ENCODE measurements around the gene DNAH2. TPM values are rescaled to one million over a fixed set of nuclear protein-coding genes. Genes with fewer than 3 reads are reported as not detected.
A peak's percentile ranks its signal among the peaks of the same experiment; 100 is the strongest.

DNAH2 gene
- total RNA-seq, 1 donor from 2014 or later, result 0.04 TPM

GRCh38 chr17:7833795-7834541, 116.4 kb downstream of the DNAH2 start, which contains the start of gene KDM6B:
TSS of gene KDM6B (plus strand) at chr17:7834217. CDS start at chr17:7845555, 11,338 bp downstream.
- DNase-seq (ENCODE audit: low read depth), result peak; percentile 77
- Histone ChIP-seq H3K36me3 (ENCODE audit: control insufficient read depth, insufficient read depth, low read length) (no peaks in the 10 kb centered on the region), H3K4me3 (ENCODE audit: low read depth, low read length) (peak within 1 kb of the TSS; percentile 68), H3K27me3 (ENCODE audit: control insufficient read depth, insufficient read depth, low read length) (no peaks in the 10 kb centered on the region)
- TF ChIP-seq CTCF (IDR thresholded peaks at IDR 0.05; ENCODE audit: insufficient read depth, low read length, poor library complexity, severe bottlenecking), result no peak

GRCh38 chr17:7834542-7834956, 117.0 kb downstream of the DNAH2 start:
- no peak for DNase-seq (ENCODE audit: low read depth)
- Histone ChIP-seq H3K27me3 (ENCODE audit: control insufficient read depth, insufficient read depth, low read length) (no peaks in the 10 kb centered on the region), H3K36me3 (ENCODE audit: control insufficient read depth, insufficient read depth, low read length) (no peaks in the 10 kb centered on the region), H3K4me3 (ENCODE audit: low read depth, low read length) (peak overlapping the region; percentile 68)
- no peak for TF ChIP-seq CTCF (IDR thresholded peaks at IDR 0.05; ENCODE audit: insufficient read depth, low read length, poor library complexity, severe bottlenecking)

- DNase-seq (ENCODE audit: low read depth), result peak; percentile 90
- no peaks in the 10 kb centered on the region for H3K36me3 ChIP-seq (ENCODE audit: control insufficient read depth, insufficient read depth, low read length)
- TF ChIP-seq CTCF (IDR thresholded peaks at IDR 0.05; ENCODE audit: insufficient read depth, low read length, poor library complexity, severe bottlenecking), result peak; percentile 94
- H3K4me3 ChIP-seq (ENCODE audit: low read depth, low read length), result peak overlapping the region; percentile 68
- no peaks in the 10 kb centered on the region for H3K27me3 ChIP-seq (ENCODE audit: control insufficient read depth, insufficient read depth, low read length)
Measured at GRCh38 chr17:7834957-7835813, 117.6 kb downstream of the DNAH2 start.

GRCh38 chr17:7835814-7836595, 118.5 kb downstream of the DNAH2 start:
- no peak for DNase-seq (ENCODE audit: low read depth)
- Histone ChIP-seq H3K27me3 (ENCODE audit: control insufficient read depth, insufficient read depth, low read length) (no peaks in the 10 kb centered on the region), H3K36me3 (ENCODE audit: control insufficient read depth, insufficient read depth, low read length) (peaks cover 2% of the 10 kb centered on the region), H3K4me3 (ENCODE audit: low read depth, low read length) (peak overlapping the region; percentile 68)
- TF ChIP-seq CTCF (IDR thresholded peaks at IDR 0.05; ENCODE audit: insufficient read depth, low read length, poor library complexity, severe bottlenecking), result no peak

GRCh38 chr17:7836596-7837407, 119.3 kb downstream of the DNAH2 start:
- TF ChIP-seq CTCF (IDR thresholded peaks at IDR 0.05; ENCODE audit: insufficient read depth, low read length, poor library complexity, severe bottlenecking), result no peak
- Histone ChIP-seq H3K36me3 (ENCODE audit: control insufficient read depth, insufficient read depth, low read length) (peaks cover 2% of the 10 kb centered on the region), H3K4me3 (ENCODE audit: low read depth, low read length) (peak overlapping the region; percentile 68), H3K27me3 (ENCODE audit: control insufficient read depth, insufficient read depth, low read length) (no peaks in the 10 kb centered on the region)
- DNase-seq (ENCODE audit: low read depth), result peak; percentile 71
